Panc1 (cell line): ENCODE measurements around the gene ZNF175. TPM values are rescaled to one million over a fixed set of nuclear protein-coding genes. Genes with fewer than 3 reads are reported as not detected.

Experiments
- ATAC-seq: fragments of 200-7000 bp; cut with Tn5 transposase; 2 replicates; pipeline ENCODE4 v1.9.1; 2020; ENCODE audit warnings: mild to moderate bottlenecking, moderate library complexity
- BruUV-seq: library from RNA; stranded (reverse); fragments of 400-500 nt; replicated peaks from 2 replicates; lab custom pipeline; 2021; lab: Mats Ljungman, UMichigan
- CTCF ChIA-PET: fragments of 300-600 bp; sonication (Branson Sonifier 250); formaldehyde crosslinking; loops from one replicate; lab custom pipeline; 2022; ENCODE audit warnings: antibody characterized with exemption; lab: Charles Lee
- POLR2A ChIA-PET: fragments of 300-600 bp; sonication (Branson Sonifier 250); formaldehyde crosslinking; loops from one replicate; lab custom pipeline; 2022; ENCODE audit warnings: antibody characterized with exemption; lab: Charles Lee
- DNase-seq: peaks from one replicate; pipeline ENCODE4 v3.0.0-alpha.2; 2010; ENCODE audit warnings: low read depth, low spot score
- H3K27ac ChIP-seq: 2 replicates; pipeline ENCODE4 v1.5.1; 2011; ENCODE audit warnings: mild to moderate bottlenecking, low read length, inconsistent platforms
- H3K27me3 ChIP-seq: fragments of 200-500 bp; sonication (Bioruptor generic); 2 replicates; pipeline ENCODE4 v1.6.0; 2014; ENCODE audit warnings: low read length, inconsistent platforms; ENCODE audit not compliant: control insufficient read depth, insufficient read depth
- H3K36me3 ChIP-seq: fragments of 200-500 bp; sonication (Bioruptor generic); 2 replicates; pipeline ENCODE4 v1.5.1; 2014; ENCODE audit warnings: inconsistent platforms, mild to moderate bottlenecking, low read length, moderate library complexity; ENCODE audit not compliant: control insufficient read depth, insufficient read depth
- H3K4me1 ChIP-seq: 2 replicates; pipeline ENCODE4 v1.5.1; 2011; ENCODE audit warnings: inconsistent platforms, mild to moderate bottlenecking, low read length, moderate library complexity; ENCODE audit not compliant: control insufficient read depth, insufficient read depth
- H3K4me3 ChIP-seq, 2 experiments: 2 replicates each; pipeline ENCODE4 v1.5.1; 2011 to 2012; ENCODE audit warnings: low read depth in 2 of 2, low read length in 2 of 2, mild to moderate bottlenecking in 2 of 2, inconsistent platforms in 1 of 2, moderate library complexity in 1 of 2
- H3K9me3 ChIP-seq: fragments of 200-500 bp; sonication (Bioruptor generic); 2 replicates; pipeline ENCODE4 v1.5.1; 2014; ENCODE audit warnings: low read depth, mild to moderate bottlenecking, inconsistent platforms, low read length, moderate library complexity; ENCODE audit not compliant: control insufficient read depth, insufficient read depth
- POLR2AphosphoS5 ChIP-seq: IDR thresholded peaks from 2 replicates; pipeline ENCODE4 v1.6.1; 2012; ENCODE audit warnings: mild to moderate bottlenecking, low read depth, low read length, moderate library complexity
- REST ChIP-seq, 2 experiments: IDR thresholded peaks; 2 replicates each; pipeline ENCODE4 v1.6.1; 2011 to 2012; ENCODE audit warnings: low read depth in 2 of 2, control low read depth in 1 of 2, low read length in 1 of 2, mild to moderate bottlenecking in 1 of 2, moderate library complexity in 1 of 2; ENCODE audit not compliant: insufficient read depth in 1 of 2
- SIN3A ChIP-seq: IDR thresholded peaks from 2 replicates; pipeline ENCODE4 v1.6.1; 2012; ENCODE audit warnings: low read depth, mild to moderate bottlenecking, low read length, moderate library complexity, borderline replicate concordance; ENCODE audit not compliant: insufficient read depth
- TCF7L2 ChIP-seq: IDR thresholded peaks from 2 replicates; pipeline ENCODE4 v1.6.1; 2011; ENCODE audit warnings: mild to moderate bottlenecking, low read depth, low read length, inconsistent platforms
- in situ Hi-C: cut with HindIII; loops from 2 replicates; pipeline ENCODE4 v1.10.0; 2016; ENCODE audit warnings: low sequenced_read_pairs, low pct_unique_long_range_greater_than_20kb
- intact Hi-C: fragments of 100-400 bp; cut with micrococcal nuclease; formaldehyde crosslinking; loops from one replicate; pipeline ENCODE4 v1.10.0; 2022; ENCODE audit not compliant: unreplicated experiment
- total RNA-seq: library from RNA; stranded (reverse); gene quantifications from one replicate; pipeline ENCODE4 v1.2.1, GENCODE V29; 2021; ENCODE audit not compliant: unreplicated experiment
- TF ChIP-seq, protein P1 (sequence below): fragments of 450-650 bp; IDR thresholded peaks from 2 replicates; pipeline ENCODE4 v1.5.1; 2017; ENCODE audit warnings: mild to moderate bottlenecking

Gene ZNF175
- total RNA-seq, 1 experiment from 2014 or later = 7.3 TPM

DNA sequence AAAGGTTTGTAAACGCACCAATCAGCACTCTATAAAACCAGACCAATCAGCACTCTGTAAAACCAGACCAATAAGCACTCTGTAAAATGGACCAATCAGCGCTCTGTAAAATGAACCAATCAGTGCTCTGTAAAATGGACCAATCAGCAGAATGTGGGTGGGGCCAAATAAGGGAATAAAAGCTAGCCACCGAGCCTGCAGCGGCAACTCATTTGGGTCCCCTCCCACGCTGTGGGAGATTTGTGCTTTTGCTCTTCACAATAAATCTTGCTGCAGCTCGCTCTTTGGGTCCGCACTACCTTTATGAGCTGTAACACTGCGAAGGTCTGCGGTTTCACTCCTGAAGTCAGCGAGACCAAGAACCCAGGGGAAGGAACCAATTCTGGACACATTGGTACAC lies 28.0 kb downstream of the ZNF175 start:
- POLR2A ChIA-PET = no interaction called here
- BruUV-seq = no TSS peak
- CTCF ChIA-PET = no interaction called here
- no peaks in the 10 kb centered on the region for H3K9me3 ChIP-seq
- H3K4me3 ChIP-seq = no peak overlapping the region
- no peaks in the 10 kb centered on the region for H3K36me3 ChIP-seq
- intact Hi-C loops (no loop called here), in situ Hi-C loops (no loop called here)
- H3K4me1 ChIP-seq = no peaks in the 10 kb centered on the region
- ATAC-seq = no peak
- no peaks in the 10 kb centered on the region for H3K27me3 ChIP-seq
- DNase-seq = no peak
- H3K27ac ChIP-seq = no peak overlapping the region
- no peak for TF ChIP-seq TCF7L2
- TF ChIP-seq, protein P1, sequence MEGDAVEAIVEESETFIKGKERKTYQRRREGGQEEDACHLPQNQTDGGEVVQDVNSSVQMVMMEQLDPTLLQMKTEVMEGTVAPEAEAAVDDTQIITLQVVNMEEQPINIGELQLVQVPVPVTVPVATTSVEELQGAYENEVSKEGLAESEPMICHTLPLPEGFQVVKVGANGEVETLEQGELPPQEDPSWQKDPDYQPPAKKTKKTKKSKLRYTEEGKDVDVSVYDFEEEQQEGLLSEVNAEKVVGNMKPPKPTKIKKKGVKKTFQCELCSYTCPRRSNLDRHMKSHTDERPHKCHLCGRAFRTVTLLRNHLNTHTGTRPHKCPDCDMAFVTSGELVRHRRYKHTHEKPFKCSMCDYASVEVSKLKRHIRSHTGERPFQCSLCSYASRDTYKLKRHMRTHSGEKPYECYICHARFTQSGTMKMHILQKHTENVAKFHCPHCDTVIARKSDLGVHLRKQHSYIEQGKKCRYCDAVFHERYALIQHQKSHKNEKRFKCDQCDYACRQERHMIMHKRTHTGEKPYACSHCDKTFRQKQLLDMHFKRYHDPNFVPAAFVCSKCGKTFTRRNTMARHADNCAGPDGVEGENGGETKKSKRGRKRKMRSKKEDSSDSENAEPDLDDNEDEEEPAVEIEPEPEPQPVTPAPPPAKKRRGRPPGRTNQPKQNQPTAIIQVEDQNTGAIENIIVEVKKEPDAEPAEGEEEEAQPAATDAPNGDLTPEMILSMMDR = no peak
- no peak for TF ChIP-seq REST (IDR thresholded peaks at IDR 0.05; ENCODE audit: insufficient read depth in 1 of 2, low read depth in 2 of 2, low read length in 1 of 2)
- TF ChIP-seq SIN3A = no peak
- no peak for TF ChIP-seq POLR2AphosphoS5

DNA sequence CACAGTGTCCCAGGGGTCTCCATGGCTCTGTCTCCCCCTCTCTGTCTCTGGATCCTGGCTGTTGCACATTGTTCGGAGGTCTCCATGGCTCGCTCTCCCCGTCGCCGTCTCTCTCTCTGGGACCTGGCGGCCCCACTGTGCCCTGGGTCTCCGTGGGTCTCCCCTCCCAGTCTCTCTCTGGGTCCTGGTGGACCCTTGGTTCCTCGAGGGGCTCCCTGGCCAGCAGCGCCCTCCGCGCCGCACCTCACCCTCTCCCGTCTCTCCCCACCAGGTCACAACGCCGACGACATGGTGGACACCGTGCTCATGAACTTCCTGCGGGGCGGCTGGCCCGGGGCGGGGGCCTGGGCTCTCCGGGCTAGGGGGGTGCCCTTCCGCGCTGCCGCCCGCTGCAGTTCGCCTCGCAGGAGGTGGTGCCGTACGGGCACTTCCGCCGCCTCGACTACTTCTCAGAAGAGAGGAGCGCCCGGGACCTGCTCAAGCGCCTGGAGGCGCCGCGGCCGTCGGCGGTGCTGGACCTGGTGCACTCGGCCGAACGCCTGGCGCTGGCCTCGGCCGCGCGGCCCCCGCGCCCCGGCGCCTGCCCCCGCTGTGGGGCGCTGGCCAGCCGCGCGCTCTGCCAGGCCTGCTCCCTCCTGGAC lies 30.0 kb downstream of the ZNF175 start:
- no peaks in the 10 kb centered on the region for H3K27me3 ChIP-seq
- ATAC-seq (no peak), DNase-seq (no peak)
- no peaks in the 10 kb centered on the region for H3K36me3 ChIP-seq
- TF ChIP-seq, protein P1 = no peak
- TF ChIP-seq SIN3A (no peak), REST (IDR thresholded peaks at IDR 0.05; ENCODE audit: insufficient read depth in 1 of 2, low read depth in 2 of 2, low read length in 1 of 2) (no peak), TCF7L2 (no peak), POLR2AphosphoS5 (no peak)
- H3K4me1 ChIP-seq = no peaks in the 10 kb centered on the region
- ChIA-PET POLR2A (no interaction called here), CTCF (no interaction called here)
- in situ Hi-C loops = no loop called here
- H3K9me3 ChIP-seq = no peaks in the 10 kb centered on the region
- H3K27ac ChIP-seq = no peak overlapping the region
- intact Hi-C loops = no loop called here
- no TSS peak for BruUV-seq
- no peak overlapping the region for H3K4me3 ChIP-seq
